GM18861 (cell line): ENCODE data around the gene COX6B1.
"Not testable (repeated sequence)": the region's sequence is repeated elsewhere in the genome, so short reads cannot be mapped to it uniquely, and the experiment has no call there.

Source experiments
- ATAC-seq: cut with Tn5 transposase; IDR thresholded peaks from one replicate; pipeline ENCODE4 v1.9.1; 2021; ENCODE audit not compliant: unreplicated experiment

The COX6B1 gene, protein sequence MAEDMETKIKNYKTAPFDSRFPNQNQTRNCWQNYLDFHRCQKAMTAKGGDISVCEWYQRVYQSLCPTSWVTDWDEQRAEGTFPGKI

DNA sequence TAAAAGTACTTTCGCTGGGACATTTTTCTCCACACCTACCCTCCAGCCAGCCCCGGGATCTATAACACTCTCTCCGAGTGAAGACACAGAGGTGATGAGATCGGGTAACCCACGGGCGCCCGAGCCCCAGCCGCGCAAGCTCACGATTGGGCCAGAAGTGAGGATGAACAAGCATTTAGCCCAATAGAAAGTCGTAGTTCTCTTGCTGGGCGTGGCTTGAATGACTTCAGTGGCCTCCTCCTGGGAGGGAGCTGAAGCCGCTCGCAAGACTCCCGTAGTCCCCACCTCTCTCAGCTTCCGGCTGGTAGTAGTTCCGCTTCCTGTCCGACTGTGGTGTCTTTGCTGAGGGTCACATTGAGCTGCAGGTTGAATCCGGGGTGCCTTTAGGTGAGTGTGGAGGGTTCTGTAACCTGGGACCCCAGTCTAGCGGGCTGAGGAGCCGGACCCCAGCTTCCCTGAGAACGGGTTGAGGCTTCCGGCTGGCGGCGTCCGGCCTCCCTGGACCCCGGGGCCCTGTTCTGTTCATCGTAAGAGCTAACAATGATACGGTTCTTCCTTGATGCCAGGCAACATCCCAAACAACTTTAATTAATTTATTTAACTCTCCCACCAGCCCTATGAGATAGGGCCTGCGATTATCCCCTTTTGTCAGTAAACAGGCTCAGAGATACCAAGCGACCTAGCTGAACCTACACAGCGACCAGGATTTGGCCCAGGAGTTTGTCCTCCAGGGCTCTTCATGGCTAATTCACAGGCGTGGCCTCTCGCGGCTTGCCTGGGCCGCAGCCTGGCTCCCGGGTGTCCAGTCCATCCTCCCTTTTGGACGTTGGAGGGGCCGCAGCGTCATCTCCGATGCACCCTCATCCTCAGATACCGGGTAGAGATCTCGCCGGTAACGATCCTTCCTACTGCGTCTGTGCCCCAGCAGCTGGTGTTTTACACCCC, at the start of gene COX6B1:
TSS of gene COX6B1 (plus strand) at position 307 of the 945 bp plus-strand sequence. CDS start 2,921 bp downstream, outside the sequence.
- ATAC-seq: peak; percentile 56

DNA sequence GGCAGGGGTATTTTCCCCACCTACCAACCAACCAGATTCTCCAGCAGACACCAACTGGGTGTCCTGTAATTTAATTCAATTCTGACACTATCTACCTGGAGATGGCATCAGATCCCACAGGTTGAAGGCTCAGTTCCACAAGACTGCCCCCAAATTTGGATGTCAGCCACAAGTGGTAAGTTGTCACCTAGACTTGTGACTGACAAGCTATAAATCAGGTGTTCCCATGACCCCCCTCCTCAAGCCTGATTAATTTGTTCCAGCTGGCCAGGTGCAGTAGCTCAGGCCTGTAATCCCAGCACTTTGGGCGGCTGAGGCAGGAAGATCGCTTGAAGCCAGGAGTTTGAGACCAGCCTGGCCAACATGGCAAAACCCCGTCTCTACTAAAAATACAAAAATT, 46.2 kb upstream of the COX6B1 start:
- no peak for ATAC-seq

DNA sequence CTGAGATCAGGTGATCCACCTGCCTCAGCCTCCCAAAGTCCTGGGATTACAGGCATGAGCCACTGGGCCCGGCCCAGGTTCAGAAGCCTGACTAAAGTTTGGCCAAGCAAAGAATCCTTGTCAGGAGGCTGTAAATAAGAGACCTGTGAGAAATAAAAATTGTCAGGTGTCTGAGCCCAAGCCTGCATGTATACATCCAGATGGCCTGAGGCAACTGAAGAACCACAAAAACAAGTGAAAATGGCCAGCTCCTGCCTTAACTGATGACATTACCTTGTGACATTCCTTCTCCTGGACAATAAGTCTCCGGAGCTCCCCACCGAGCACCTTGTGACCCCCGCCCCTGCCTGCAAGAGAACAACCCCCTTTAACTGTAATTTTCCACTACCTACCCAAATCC, 43.7 kb upstream of the COX6B1 start:
- not testable (repeated sequence) for ATAC-seq

DNA sequence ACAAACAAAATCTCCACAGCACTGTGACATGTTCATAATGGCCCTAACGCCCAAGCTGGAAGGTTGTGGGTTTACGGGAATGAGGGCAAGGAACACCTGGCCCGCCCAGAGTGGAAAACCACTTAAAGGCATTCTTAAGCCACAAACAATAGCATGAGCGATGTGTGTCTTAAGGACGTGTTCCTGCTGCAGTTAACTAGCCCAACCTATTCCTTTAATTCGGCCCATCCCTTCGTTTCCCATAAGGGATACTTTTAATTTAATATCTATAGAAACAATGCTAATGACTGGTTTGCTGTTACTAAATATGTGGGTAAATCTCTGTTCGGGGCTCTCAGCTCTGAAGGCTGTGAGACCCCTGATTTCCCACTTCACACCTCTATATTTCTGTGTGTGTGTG, 41.0 kb upstream of the COX6B1 start:
- not testable (repeated sequence) for ATAC-seq

DNA sequence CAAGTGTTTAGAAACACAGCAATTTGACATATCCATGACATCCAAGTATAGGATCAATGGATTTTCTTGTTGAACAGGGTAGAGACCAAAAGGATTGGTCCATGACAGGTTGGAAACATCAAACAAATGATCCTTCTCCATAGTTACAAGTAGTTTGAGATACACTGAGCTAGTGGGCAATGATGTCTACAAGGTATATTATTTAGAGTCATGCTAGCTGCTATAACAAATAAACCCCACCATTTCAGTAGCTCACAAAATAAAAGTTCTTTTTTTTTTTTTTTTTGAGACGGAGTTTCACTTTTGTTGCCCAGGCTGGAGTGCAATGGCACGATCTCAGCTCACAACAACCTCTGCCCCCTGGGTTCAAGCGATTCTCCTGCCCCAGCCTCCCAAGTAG, 40.5 kb upstream of the COX6B1 start:
- no peak for ATAC-seq

DNA sequence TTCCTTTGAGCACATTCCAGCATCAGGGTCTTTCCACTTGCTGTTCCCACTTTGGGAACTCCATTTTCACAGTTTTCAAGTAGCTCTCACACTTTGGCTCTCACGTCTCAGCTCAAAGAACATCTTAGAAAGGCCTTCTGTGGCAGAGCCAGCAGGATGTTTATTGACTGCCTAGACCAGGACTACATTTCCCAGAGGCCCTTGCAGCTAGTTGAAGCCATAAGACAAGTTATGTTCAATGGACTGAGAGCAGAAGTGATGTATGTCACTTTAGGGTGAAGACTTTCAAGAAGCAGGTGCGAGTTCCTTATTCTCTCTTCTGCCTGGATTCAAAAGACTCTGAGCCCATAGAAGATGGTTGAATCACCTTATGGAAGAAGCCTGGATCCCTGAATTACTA, 39.9 kb upstream of the COX6B1 start:
- no peak for ATAC-seq

DNA sequence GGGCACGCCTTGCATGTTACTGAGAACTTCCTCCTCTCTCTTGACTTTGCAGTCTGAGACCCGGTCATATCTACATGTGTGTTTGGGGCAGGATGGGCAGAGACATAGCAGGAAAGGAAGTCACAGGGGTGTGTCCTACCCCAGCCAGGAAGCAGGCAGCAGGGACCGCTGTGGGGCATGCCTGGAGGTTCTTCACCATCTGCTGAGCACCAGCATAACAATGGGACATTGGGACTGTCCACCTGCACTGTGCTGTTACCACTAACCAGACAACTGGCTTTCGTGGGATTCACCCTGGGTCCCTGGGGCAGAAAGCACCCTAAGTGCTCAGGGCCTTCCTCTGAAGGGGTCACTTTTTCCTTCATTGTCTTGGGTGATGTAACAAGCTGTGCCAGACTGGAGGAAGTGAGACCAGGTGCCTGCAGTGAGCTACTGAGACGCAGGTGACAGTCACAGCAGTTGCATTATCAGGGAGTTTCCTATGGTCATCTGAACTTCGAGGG, 38.2 kb upstream of the COX6B1 start:
- ATAC-seq: no peak

DNA sequence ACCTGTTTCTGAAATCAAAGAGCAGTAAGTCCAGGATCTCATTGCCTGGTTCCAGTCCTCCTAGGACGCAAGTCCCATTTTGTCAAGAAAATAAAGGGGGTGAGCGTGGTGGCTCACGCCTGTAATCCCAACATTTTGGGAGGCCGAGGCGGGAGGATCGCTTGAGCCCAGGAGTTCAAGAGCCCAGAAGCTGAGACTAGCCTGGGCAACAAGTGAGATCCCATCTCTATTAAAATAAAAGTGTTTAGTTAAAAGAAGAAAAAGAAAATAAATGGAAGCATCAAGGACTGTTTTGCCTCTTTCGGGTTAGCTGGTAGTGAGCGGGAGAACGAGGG, 35.9 kb upstream of the COX6B1 start:
- no peak for ATAC-seq

DNA sequence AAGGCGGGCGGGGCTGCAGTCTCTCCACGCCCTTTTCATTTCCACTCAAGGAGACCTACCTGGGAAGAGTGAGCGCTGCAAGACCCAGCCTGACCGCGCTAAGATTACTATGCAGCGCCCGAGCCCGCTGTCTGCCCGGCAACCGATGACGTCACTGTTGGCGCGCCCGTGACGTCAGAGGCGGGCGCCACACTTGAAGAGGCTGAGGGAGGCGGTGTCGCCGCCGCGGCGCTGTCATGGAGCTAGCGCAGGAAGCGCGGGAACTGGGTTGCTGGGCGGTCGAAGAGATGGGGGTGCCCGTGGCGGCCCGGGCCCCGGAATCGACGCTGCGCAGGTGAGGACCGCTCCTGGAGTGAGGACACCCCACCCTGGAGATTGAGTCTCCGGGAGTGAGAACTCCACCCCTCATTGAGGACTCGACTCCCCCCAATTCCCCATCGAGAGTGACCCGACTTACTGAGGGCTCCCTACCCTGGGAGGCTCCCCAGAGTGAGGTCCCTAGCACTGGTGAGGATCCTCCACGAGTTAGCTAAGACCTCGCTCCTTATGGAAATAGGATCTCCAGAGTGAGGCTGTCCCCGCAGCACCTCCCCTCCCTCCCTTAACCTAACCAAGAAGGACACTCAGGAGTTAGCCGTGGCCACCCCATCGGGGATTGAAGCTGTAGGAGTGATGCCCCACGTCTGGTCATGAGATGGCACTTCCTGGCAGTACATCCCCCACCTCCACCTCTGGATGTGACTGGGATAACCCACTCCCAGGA, 35.4 kb upstream of the COX6B1 start, which contains the start of gene HAUS5:
TSS of gene HAUS5 (plus strand) at position 177 of the 763 bp plus-strand sequence. CDS start at position 237, 60 bp downstream.
- peak; percentile 65 for ATAC-seq

DNA sequence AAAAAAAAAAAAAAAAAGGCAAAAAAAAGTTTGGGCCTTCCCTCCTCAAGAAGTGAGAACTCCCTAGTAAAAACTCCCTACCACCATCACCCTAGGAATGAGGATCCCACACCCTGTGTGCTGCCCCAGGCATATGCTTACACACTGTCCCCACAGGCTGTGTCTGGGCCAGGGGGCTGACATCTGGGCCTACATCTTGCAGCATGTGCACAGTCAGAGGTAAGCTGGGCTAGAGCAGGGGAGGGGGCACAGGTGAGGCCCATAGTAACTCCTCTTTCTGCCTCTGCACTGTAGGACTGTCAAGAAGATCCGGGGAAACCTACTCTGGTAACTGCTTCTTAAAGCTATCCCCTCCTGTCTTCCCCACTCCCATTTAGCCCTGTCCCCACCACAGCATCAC, 34.5 kb upstream of the COX6B1 start:
- no peak for ATAC-seq

DNA sequence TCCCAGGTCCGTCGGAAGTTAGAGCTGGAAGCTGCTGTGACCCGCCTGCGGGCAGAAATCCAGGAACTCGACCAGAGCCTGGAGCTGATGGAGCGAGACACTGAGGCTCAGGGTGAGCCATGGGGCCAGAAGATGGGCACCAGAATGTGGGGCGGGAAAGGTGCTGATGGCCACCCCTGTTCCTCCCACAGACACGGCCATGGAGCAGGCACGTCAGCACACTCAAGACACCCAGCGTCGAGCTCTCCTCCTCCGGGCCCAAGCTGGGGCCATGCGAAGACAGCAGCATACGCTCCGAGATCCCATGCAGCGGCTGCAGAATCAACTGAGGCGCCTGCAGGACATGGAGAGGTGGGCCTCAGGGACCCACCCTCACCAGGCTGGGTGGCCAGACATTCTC, 33.1 kb upstream of the COX6B1 start:
- ATAC-seq: no peak

DNA sequence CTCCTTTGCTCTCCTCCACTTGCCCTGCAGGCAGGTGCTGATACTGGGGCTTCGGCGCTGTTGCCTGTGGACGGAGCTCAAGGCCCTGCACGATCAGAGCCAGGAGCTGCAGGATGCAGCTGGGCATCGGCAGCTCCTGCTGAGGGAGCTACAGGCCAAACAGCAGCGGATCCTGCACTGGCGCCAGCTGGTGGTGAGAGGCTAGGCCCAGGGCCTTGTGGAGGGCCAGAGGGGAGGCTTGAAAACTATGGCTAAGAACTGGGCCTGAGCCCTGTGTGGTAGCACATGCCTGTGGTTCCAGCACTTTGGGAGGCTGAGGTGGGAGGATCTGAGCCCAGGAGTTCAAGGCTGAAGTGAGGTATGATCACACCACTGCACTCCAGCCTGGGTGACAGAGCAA, 29.3 kb upstream of the COX6B1 start:
- ATAC-seq: no peak

DNA sequence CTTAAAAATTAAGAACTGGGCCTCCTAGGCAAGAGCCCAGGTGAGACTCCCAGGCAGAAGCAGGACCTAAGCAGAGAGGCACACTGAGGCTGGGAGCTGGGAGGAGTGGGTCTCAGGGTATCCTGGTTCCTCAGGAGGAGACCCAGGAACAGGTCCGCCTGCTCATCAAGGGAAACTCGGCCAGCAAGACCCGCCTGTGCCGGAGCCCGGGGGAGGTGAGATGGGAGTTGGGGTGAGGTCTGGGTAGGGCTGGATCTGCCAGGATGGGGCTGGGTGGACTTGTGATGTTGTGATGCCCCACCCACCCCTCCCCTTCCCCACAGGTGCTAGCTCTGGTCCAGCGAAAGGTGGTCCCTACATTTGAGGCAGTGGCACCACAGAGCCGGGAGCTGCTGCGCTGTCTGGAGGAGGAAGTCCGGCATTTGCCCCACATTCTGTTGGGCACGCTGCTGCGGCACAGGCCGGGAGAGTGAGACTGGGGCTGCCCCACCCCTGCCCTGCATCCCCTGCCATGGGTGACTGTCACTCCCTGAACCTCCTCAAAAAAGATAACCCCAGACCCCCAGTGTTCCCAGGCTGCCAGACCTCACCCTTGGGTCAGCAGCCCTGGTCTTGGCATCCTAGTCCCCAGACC, 28.7 kb upstream of the COX6B1 start:
- no peak for ATAC-seq

DNA sequence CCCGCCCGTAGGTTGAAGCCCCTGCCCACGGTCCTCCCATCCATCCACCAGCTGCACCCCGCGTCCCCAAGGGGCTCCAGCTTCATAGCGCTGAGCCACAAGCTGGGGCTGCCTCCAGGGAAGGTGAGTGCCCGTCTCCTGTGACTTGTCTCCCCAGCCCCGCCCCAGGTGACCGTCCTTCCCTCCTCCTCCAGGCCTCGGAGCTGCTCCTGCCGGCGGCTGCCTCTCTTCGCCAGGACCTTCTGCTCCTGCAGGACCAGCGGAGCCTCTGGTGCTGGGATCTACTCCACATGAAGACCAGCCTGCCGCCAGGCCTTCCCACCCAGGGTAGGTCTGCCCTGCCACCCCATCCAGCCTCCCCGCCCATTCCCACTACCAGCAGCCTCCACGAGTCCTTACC, 28.1 kb upstream of the COX6B1 start:
- ATAC-seq: no peak

DNA sequence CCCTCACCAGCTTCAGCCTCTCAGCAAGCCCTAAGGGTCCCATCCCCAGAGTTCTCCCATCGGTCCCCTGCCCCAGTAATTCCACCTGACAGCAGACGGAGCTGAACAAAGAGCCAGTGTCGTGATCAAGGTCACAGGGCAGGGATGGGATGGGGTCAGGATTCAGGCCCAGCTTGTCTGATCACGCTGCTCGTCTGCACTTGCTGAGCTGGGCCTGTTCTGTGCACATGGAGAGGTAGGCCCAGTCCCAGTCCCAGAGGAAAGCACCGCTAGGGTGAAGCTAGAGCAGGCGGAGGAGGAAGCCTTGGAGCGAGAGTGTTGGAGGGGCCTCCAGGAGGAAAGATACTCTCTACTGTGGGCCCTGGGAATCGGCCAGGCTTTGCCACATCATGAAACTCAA, 26.4 kb upstream of the COX6B1 start:
- no peak for ATAC-seq

DNA sequence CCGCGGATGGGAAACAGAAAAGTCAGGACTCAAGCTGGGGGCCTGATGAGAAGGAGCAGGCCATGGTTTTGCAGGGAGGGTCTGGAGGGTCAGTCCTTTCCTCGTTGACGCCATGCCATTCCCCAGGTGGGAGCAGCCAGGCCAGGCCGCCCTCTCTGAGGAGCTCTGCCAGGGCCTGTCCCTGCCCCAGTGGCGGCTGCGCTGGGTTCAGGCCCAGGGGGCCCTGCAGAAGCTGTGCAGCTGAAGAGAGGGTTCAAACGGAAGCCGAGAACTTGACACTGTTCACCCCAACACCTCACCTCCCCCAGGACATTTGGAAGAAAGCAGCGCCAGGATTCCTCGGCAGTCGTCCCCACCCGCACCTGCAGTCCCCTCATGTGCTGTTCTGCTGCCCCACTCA, 25.4 kb upstream of the COX6B1 start:
- no peak for ATAC-seq

DNA sequence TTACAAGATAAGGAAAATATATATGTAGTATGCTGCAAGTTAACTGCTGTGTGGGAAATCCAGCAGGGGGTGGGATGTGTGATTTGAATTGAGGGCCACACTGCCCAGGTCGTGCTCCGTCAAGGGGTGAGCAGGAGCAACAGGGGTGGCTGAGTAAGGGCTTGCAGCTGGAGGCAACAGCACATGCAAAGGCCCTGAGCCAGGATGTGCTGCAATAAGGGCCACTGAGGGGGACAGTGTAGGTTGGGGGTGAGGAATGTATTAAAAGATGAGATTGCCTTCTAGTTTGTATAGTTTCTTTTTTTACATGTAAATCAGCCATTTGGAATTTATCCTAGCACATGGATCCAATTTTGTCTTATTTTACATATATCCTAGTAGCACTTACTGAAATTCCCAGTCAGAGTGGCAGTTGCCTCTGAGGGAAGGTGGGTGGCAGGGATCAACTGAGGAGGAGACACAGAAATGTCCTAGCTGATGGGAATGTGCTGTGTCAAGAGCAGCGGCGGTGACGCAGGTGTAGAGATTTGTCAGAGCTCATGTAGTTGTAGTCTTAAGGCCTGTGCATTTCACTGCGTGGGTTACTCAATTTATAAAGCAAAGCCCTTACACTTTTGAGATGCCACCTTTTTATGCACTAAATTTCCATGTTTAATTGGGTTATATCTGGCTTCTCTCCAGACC, 24.7 kb upstream of the COX6B1 start:
- ATAC-seq: no peak

DNA sequence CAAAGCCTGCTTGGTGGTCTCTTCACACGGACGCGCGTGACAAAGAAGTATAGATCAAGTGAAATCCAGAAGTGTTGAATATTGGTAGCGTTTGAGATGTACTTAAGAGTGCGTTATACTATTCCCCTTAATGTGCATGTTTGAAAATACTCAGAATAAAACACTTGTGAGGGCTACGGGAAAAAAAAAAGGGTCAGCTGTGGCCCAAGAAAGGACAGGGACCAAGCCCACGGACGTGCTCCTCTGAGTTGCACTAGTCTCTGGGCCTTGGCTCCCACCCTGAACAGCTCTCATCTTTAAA, 19.9 kb upstream of the COX6B1 start:
- peak; percentile 13 for ATAC-seq

DNA sequence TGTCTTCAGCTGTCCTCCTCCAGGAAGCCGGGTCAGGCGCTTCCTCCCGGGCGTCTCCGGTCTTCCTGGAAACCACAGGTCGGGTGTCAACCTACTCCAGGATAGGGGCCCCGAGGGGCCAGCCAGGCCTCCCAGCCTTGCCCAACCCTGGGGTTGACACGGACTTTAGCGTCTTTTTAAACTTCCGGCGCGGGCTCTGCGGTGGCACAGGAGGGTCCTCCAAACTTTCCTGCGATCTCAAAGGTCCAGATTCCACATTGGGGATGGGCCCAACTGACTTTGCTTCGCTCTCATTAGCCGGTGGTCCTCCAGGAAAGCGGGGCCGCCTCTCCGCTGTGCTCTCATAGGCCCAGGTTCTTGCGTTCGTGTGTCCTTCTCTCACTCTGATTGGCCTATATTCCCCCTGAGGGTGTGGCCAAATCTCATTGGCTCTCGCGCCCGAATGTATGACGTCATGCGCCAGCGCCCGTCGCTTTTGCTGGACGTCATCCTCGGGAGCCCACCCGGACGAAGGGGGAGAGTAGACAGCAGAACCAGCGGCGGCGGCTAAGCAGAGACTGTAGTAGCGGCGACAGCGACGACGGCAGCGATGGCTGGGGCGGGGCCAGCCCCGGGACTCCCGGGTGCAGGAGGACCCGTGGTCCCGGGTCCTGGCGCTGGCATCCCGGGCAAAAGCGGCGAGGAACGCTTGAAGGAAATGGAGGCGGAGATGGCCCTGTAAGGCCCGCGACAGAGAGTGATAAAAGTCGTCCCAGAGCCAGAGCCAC, 19.4 kb upstream of the COX6B1 start, which contains the start of gene RBM42:
TSS of gene RBM42 (plus strand) at position 472 of the 767 bp plus-strand sequence. CDS start at position 590, 118 bp downstream.
- peak; percentile 86 for ATAC-seq

DNA sequence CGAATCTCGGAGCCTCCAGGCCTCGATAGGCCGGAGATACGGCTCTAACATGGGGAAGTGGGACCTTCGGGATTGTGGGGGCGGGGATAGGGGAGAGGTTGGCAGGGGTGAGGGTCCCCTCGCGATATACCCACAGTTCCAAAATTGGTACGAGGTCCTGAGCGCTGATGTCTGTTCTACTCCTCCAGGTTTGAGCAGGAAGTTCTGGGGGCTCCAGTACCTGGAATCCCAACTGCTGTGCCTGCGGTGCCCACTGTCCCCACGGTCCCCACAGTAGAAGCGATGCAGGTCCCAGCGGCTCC, 18.8 kb upstream of the COX6B1 start:
- no peak for ATAC-seq
